T-cell (primary cell): ENCODE results near the gene FZD1. TPM values are rescaled to one million over a fixed set of nuclear protein-coding genes. Genes with fewer than 3 reads are reported as not detected.

Source experiments
- ATAC-seq, 4 experiments: fragments of 200-7000 bp in 3 of 4; fragments of 150-1000 bp in 1 of 4; cut with Tn5 transposase; replicated peaks in 1 of 4; 1 replicate in 3 of 4; 2 replicates in 1 of 4; pipeline ENCODE4 v1.10.0; 2021; ENCODE audit warnings: moderate library complexity in 3 of 4, mild to moderate bottlenecking in 2 of 4, moderate number of reproducible peaks in 1 of 4
- CTCF ChIA-PET, 2 donors: fragments of 300-600 bp; sonication (Branson Sonifier 250); formaldehyde crosslinking; loops; one replicate each; lab custom pipeline; 2022; ENCODE audit warnings: antibody characterized with exemption in 2 of 2; lab: Charles Lee
- POLR2A ChIA-PET, 2 donors: fragments of 300-600 bp; sonication (Branson Sonifier 250); formaldehyde crosslinking; loops; one replicate each; lab custom pipeline; 2022; ENCODE audit warnings: antibody characterized with exemption in 2 of 2; lab: Charles Lee
- DNase-seq, 35 experiments: peaks; one replicate each; pipeline versions ENCODE4 v3.0.0 to v3.0.0-alpha.2; 2013 to 2023
- H3K27ac ChIP-seq: one replicate; pipeline ENCODE4 v1.5.1; 2013; ENCODE audit warnings: low read length
- H3K27me3 ChIP-seq, 2 experiments: replicated peaks in 1 of 2; 1 replicate in 1 of 2; 2 replicates in 1 of 2; pipeline versions ENCODE4 v1.6.1 to v1.7.0; 2013; ENCODE audit warnings: low read length in 1 of 2, mixed read lengths in 1 of 2; ENCODE audit not compliant: control insufficient read depth in 2 of 2, insufficient read depth in 2 of 2; ENCODE audit errors: extremely low read depth in 1 of 2
- H3K36me3 ChIP-seq, 2 donors: 1 replicate in 1 of 2; 2 replicates in 1 of 2; pipeline versions ENCODE4 v1.6.1 to v1.7.0; 2013; ENCODE audit warnings: low read length in 1 of 2; ENCODE audit not compliant: control insufficient read depth in 2 of 2, insufficient read depth in 1 of 2; ENCODE audit errors: extremely low read depth in 1 of 2
- H3K4me1 ChIP-seq, 2 experiments: 1 replicate in 1 of 2; 2 replicates in 1 of 2; pipeline versions ENCODE4 v1.6.1 to v1.7.0; 2013; ENCODE audit warnings: low read length in 2 of 2, mixed read lengths in 1 of 2; ENCODE audit not compliant: insufficient read depth in 2 of 2, control insufficient read depth in 1 of 2; ENCODE audit errors: extremely low read depth in 1 of 2
- H3K4me3 ChIP-seq, 2 donors: 1 replicate in 1 of 2; 2 replicates in 1 of 2; pipeline versions ENCODE4 v1.5.1 to v1.7.0; 2013; ENCODE audit warnings: mild to moderate bottlenecking in 2 of 2, low read length in 1 of 2, moderate library complexity in 1 of 2; ENCODE audit not compliant: control insufficient read depth in 1 of 2; ENCODE audit errors: extremely low read depth in 1 of 2
- H3K9me3 ChIP-seq: 2 replicates; pipeline ENCODE4 v1.7.0; 2013
- H3K27ac Mint-ChIP-seq, 2 donors: one replicate each; pipeline ENCODE4 v1.8.0; 2020 to 2021; ENCODE audit warnings: mild to moderate bottlenecking in 2 of 2, mixed read lengths in 2 of 2
- H3K27me3 Mint-ChIP-seq, 2 donors: one replicate each; pipeline ENCODE4 v1.8.0; 2021 to 2022; ENCODE audit warnings: mixed read lengths in 2 of 2
- H3K36me3 Mint-ChIP-seq: one replicate; pipeline ENCODE4 v1.8.0; 2021; ENCODE audit warnings: mixed read lengths
- H3K4me1 Mint-ChIP-seq, 3 donors: one replicate each; pipeline ENCODE4 v1.8.0; 2020 to 2022; ENCODE audit warnings: mixed read lengths in 3 of 3, mild to moderate bottlenecking in 1 of 3
- H3K4me3 Mint-ChIP-seq, 3 donors: one replicate each; pipeline ENCODE4 v1.8.0; 2020 to 2022; ENCODE audit warnings: mild to moderate bottlenecking in 3 of 3, mixed read lengths in 3 of 3, moderate library complexity in 3 of 3
- H3K9me3 Mint-ChIP-seq, 3 donors: one replicate each; pipeline ENCODE4 v1.8.0; 2020 to 2022; ENCODE audit warnings: mixed read lengths in 3 of 3
- WGBS: methylation state at CpG from one replicate; pipeline ENCODE4 v1.1.5; 2013; ENCODE audit warnings: missing lambda C conversion rate; ENCODE audit not compliant: insufficient coverage; 5-methylcytosine and 5-hydroxymethylcytosine counted together
- total RNA-seq, 35 experiments: library from RNA in 6 of 35; stranded (reverse) in 6 of 35; fragments of 120-200 nt in 1 of 35; gene quantifications; one replicate each; pipeline versions ENCODE4 v1.2.1 to v1.2.4 and lab custom pipeline; 2013 to 2026

Gene FZD1
- under 1 TPM; 0.07 to 0.47 (median 0.13) TPM for total RNA-seq
- total RNA-seq (2013): 0.18 TPM
- 0 to 1.8 (median 0.43) reads per million in 29 experiments for total RNA-seq (lab: John Stamatoyannopoulos, UW)

DNA sequence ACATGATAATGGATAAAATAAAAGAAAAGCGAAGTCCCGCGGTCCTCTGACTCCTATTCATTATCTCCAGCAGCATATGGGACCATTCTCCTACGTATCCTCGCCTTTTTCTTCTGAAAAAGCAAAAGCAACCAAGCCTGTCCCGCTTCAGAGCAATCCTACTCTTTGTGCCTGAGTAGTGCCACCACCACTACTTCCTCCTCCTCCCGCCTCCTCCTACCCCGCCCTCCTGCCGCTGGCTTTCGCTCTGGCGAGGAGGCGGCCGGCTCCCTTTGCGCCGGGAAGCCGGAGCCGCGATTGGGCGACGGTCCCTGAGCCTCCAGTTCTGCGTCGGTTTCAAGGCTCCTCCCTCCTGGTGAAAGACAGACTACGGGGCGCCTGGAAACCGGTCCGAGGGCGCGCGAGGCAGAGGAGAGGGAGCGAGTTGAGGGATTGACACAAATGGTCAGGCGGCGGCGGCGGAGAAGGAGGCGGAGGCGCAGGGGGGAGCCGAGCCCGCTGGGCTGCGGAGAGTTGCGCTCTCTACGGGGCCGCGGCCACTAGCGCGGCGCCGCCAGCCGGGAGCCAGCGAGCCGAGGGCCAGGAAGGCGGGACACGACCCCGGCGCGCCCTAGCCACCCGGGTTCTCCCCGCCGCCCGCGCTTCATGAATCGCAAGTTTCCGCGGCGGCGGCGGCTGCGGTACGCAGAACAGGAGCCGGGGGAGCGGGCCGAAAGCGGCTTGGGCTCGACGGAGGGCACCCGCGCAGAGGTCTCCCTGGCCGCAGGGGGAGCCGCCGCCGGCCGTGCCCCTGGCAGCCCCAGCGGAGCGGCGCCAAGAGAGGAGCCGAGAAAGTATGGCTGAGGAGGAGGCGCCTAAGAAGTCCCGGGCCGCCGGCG is at the start of gene FZD1:
Gene FZD1, plus strand, starts transcription at position 388 of the 878 bp plus-strand sequence. Its CDS starts 448 bp downstream, at position 836.
- peaks cover 4 to 51% of the 10 kb centered on the region in 2 donors for H3K27me3 Mint-ChIP-seq
- under 1% methylated on average over 87 of the region's 90 CpGs for WGBS
- peak in 25 of 35 experiments; percentile 2 to 60 (median 14) for DNase-seq
- Histone ChIP-seq H3K4me3 (peak within 1 kb of the TSS; percentile 33 to 78), H3K27me3 (peaks cover 13 to 40% of the 10 kb centered on the region in 2 experiments), H3K27ac (no peak within 1 kb of the TSS), H3K9me3 (no peaks in the 10 kb centered on the region), H3K36me3 (no peaks in the 10 kb centered on the region), H3K4me1 (peaks cover 4 to 25% of the 10 kb centered on the region in 2 experiments)
- ChIA-PET CTCF (no interaction called here), POLR2A (no interaction called here)
- no peak within 1 kb of the TSS for H3K27ac Mint-ChIP-seq
- H3K36me3 Mint-ChIP-seq: no peaks in the 10 kb centered on the region
- H3K9me3 Mint-ChIP-seq: no peaks in the 10 kb centered on the region
- ATAC-seq: peak; percentile 52 to 83 (median 53)
- H3K4me1 Mint-ChIP-seq: peaks cover 0 to 19% (median 11%) of the 10 kb centered on the region in 3 donors
- H3K4me3 Mint-ChIP-seq: peak within 1 kb of the TSS; percentile 72 to 89 (median 74)

DNA sequence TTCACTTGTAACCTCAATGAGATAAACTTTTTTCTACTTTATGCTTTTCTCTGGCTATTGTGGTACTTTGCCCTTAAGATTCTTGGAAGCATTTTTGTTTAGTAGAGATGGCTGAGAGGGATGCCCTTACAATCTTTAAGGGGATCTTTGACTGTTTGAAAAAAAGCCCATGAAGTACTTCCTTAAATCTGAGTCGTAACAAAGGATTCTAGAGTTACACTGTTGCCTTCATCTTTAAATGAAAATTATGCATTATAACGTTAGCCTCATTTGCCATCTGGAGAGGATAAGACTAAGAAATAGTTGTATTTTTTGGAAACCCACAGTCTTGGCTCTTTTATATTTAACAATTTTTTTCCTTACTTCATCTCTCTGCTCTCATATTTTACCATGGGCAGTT is 37.8 kb upstream of the FZD1 start:
- Histone ChIP-seq H3K4me1 (no peaks in the 10 kb centered on the region), H3K36me3 (no peaks in the 10 kb centered on the region), H3K4me3 (no peak overlapping the region), H3K27ac (no peak overlapping the region), H3K9me3 (no peaks in the 10 kb centered on the region), H3K27me3 (no peaks in the 10 kb centered on the region)
- ChIA-PET POLR2A (no interaction called here), CTCF (no interaction called here)
- 80% methylated on average over 1 of the region's 2 CpGs for WGBS
- H3K9me3 Mint-ChIP-seq: no peaks in the 10 kb centered on the region
- no peak for DNase-seq
- H3K4me1 Mint-ChIP-seq: peaks cover 0 to 5% (median 0%) of the 10 kb centered on the region in 3 donors
- no peak overlapping the region for H3K4me3 Mint-ChIP-seq
- no peaks in the 10 kb centered on the region for H3K27me3 Mint-ChIP-seq
- no peak overlapping the region for H3K27ac Mint-ChIP-seq
- no peaks in the 10 kb centered on the region for H3K36me3 Mint-ChIP-seq
- no peak for ATAC-seq

DNA sequence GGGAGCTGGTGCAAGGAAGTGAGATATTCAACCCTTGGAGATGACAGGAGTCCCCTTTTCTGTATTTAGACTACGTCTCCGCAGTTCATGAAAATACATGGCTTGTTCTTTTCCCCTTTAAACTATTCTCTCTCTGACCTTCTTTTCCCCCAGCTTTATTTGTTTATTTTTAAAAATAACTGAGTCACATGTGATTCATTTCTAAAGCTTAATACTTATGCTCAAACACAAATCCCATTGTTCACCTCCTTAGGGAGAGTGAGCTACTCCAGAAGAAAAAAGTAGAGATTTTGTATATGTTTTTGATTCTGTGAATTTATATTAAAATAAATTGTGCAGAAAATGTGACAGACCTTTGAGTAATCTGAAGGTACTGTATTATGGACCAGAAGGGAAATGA is 35.9 kb upstream of the FZD1 start:
- no CpG with 5 or more reads among the region's 2 CpGs for WGBS
- no peaks in the 10 kb centered on the region for H3K27me3 Mint-ChIP-seq
- no peak for ATAC-seq
- no peak overlapping the region for H3K27ac Mint-ChIP-seq
- H3K4me3 Mint-ChIP-seq: no peak overlapping the region
- Histone ChIP-seq H3K9me3 (no peaks in the 10 kb centered on the region), H3K27me3 (no peaks in the 10 kb centered on the region), H3K36me3 (no peaks in the 10 kb centered on the region), H3K4me3 (no peak overlapping the region), H3K27ac (no peak overlapping the region), H3K4me1 (no peaks in the 10 kb centered on the region)
- POLR2A ChIA-PET: interaction anchor here in 1 of 2 donors (0.5 kb wide), 1 partner anchor 1889 kb away, joined by 3 read pairs; no protein-coding TSS in a partner anchor
- no peak for DNase-seq
- no peaks in the 10 kb centered on the region for H3K9me3 Mint-ChIP-seq
- no peaks in the 10 kb centered on the region for H3K36me3 Mint-ChIP-seq
- H3K4me1 Mint-ChIP-seq: peaks cover 0 to 5% (median 0%) of the 10 kb centered on the region in 3 donors
- CTCF ChIA-PET: no interaction called here

- Histone ChIP-seq H3K27me3 (no peaks in the 10 kb centered on the region), H3K9me3 (no peaks in the 10 kb centered on the region), H3K36me3 (no peaks in the 10 kb centered on the region), H3K4me1 (no peaks in the 10 kb centered on the region), H3K27ac (no peak overlapping the region), H3K4me3 (no peak overlapping the region)
- no CpG with 5 or more reads among the region's 2 CpGs for WGBS
- no peak for DNase-seq
- Mint-ChIP-seq H3K9me3 (no peaks in the 10 kb centered on the region), H3K27ac (no peak overlapping the region), H3K27me3 (peaks cover 0 to 2% of the 10 kb centered on the region in 2 donors), H3K4me1 (peaks cover 0 to 5% (median 0%) of the 10 kb centered on the region in 3 donors), H3K4me3 (no peak overlapping the region), H3K36me3 (no peaks in the 10 kb centered on the region)
- no peak for ATAC-seq
- ChIA-PET POLR2A (no interaction called here), CTCF (no interaction called here)
Observed at GRCh38 chr7:91228927-91229558, 35.2 kb upstream of the FZD1 start.

DNA sequence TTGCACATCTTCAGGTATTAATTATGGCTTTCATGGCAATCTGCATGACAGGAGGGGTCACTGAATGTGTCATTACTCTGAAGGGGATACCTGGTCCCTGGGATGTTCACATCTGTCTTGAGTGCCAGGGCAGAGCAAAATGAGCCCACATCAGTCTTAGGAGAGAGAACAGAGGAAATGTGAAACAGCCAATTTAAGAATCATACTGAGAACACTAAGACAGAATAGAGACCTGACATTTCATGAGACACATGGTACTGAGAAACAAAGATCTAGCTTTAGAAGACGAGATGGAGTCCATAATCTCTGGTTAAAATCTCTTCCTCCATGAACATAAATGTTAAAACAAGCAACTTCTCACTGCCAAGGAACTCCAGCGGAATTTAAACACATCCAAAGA is 34.1 kb upstream of the FZD1 start:
- Mint-ChIP-seq H3K36me3 (no peaks in the 10 kb centered on the region), H3K27ac (no peak overlapping the region), H3K9me3 (no peaks in the 10 kb centered on the region), H3K4me3 (no peak overlapping the region), H3K4me1 (peaks cover 0 to 5% (median 0%) of the 10 kb centered on the region in 3 donors), H3K27me3 (peaks cover 0 to 3% of the 10 kb centered on the region in 2 donors)
- H3K9me3 ChIP-seq: no peaks in the 10 kb centered on the region
- ChIA-PET CTCF (no interaction called here), POLR2A (interaction anchor here in 1 of 2 donors (0.6 kb wide), 1 partner anchor 376 kb away, joined by 3 read pairs; no protein-coding TSS in a partner anchor)
- ATAC-seq: no peak
- no peak overlapping the region for H3K27ac ChIP-seq
- H3K36me3 ChIP-seq: no peaks in the 10 kb centered on the region
- H3K4me3 ChIP-seq: no peak overlapping the region
- no peaks in the 10 kb centered on the region for H3K4me1 ChIP-seq
- H3K27me3 ChIP-seq: no peaks in the 10 kb centered on the region
- WGBS: no CpG with 5 or more reads among the region's 2 CpGs
- no peak for DNase-seq

GRCh38 chr7:91230503-91230902 is 33.7 kb upstream of the FZD1 start:
- Mint-ChIP-seq H3K4me1 (peaks cover 0 to 5% (median 0%) of the 10 kb centered on the region in 3 donors), H3K27ac (no peak overlapping the region), H3K9me3 (no peaks in the 10 kb centered on the region), H3K36me3 (no peaks in the 10 kb centered on the region), H3K27me3 (peaks cover 0 to 3% of the 10 kb centered on the region in 2 donors), H3K4me3 (no peak overlapping the region)
- Histone ChIP-seq H3K36me3 (no peaks in the 10 kb centered on the region), H3K27ac (no peak overlapping the region), H3K9me3 (no peaks in the 10 kb centered on the region), H3K4me3 (no peak overlapping the region), H3K4me1 (no peaks in the 10 kb centered on the region), H3K27me3 (no peaks in the 10 kb centered on the region)
- ATAC-seq (no peak), DNase-seq (no peak)
- 61% methylated on average over 2 of the region's 3 CpGs for WGBS
- POLR2A ChIA-PET: interaction anchor here in 1 of 2 donors (0.6 kb wide), 1 partner anchor 376 kb away, joined by 3 read pairs; no protein-coding TSS in a partner anchor
- CTCF ChIA-PET: no interaction called here
